ENCODE data around the gene ZNF33B.

DNA sequence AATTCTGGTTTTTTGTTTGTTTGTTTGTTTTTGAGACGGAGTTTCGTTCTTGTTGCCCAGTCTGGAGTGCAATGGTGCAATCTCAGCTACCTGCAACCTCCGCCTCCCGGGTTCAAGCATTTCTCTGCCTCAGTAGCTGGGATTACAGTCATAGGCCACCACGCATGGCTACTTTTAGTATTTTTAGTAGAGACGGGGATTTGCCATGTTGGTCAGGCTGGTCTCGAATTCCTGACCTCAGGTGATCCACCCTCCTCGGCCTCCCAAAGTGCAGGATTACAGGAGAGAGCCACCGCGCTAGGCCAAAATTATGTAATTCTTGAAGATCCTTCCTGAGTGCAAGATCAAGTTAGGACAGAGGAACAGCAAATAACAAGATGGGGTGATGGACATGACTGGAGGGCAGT is 719 bp downstream of the ZNF33B start:
- TF ChIP-seq ARNTL (CRISPR knock-in tag; IDR thresholded peaks at IDR 0.05; ENCODE audit: borderline replicate concordance, low read depth), result no peak
- TF ChIP-seq PATZ1 (CRISPR knock-in tag; IDR thresholded peaks at IDR 0.05; ENCODE audit: borderline replicate concordance), result no peak
- TF ChIP-seq ESRRG (CRISPR knock-in tag; IDR thresholded peaks at IDR 0.05), result no peak
- no peak for TF ChIP-seq ISL1 (CRISPR knock-in tag; IDR thresholded peaks at IDR 0.05)
- no peak for TF ChIP-seq ZNF8 (CRISPR knock-in tag; IDR thresholded peaks at IDR 0.05)
- TF ChIP-seq TCF4 (CRISPR knock-in tag; IDR thresholded peaks at IDR 0.05; ENCODE audit: borderline replicate concordance), result no peak
- TF ChIP-seq POU6F1 (CRISPR knock-in tag; IDR thresholded peaks at IDR 0.05; ENCODE audit: borderline replicate concordance, low read depth), result no peak
- no peak for TF ChIP-seq GLIS3 (CRISPR knock-in tag; IDR thresholded peaks at IDR 0.05)
- TF ChIP-seq CSDC2 (CRISPR knock-in tag; IDR thresholded peaks at IDR 0.05), result no peak
- TF ChIP-seq CREB5 (CRISPR knock-in tag; IDR thresholded peaks at IDR 0.05; ENCODE audit: low read depth), result no peak

All from SK-N-SH treated with all-trans-retinoic acid at 6 μM for 48 hours (cell line).